Activated CD8-positive, alpha-beta T cell treated with anti-CD3 and anti-CD28 coated beads for 36 hours (primary cell): ENCODE results near the gene MTTP. TPM values are rescaled to one million over a fixed set of nuclear protein-coding genes. Genes with fewer than 3 reads are reported as not detected.

Experiments
- ATAC-seq: fragments of 200-7000 bp; cut with Tn5 transposase; one replicate; pipeline ENCODE4 v1.10.0; 2021; ENCODE audit warnings: mild to moderate bottlenecking, moderate library complexity
- CTCF ChIA-PET: fragments of 350-600 bp; sonication (Branson Sonifier 250); formaldehyde crosslinking; loops from one replicate; lab custom pipeline; 2021; ENCODE audit warnings: antibody characterized with exemption; lab: Charles Lee
- POLR2A ChIA-PET: fragments of 350-600 bp; sonication (Branson Sonifier 250); formaldehyde crosslinking; loops from one replicate; lab custom pipeline; 2021; ENCODE audit warnings: antibody characterized with exemption; lab: Charles Lee
- DNase-seq: peaks from one replicate; pipeline ENCODE4 v3.0.0-alpha.2; 2020
- H3K27ac Mint-ChIP-seq: one replicate; pipeline ENCODE4 v1.8.0; 2021; ENCODE audit warnings: mild to moderate bottlenecking, mixed read lengths
- H3K27me3 Mint-ChIP-seq: one replicate; pipeline ENCODE4 v1.8.0; 2021; ENCODE audit warnings: mixed read lengths
- H3K36me3 Mint-ChIP-seq: one replicate; pipeline ENCODE4 v1.8.0; 2021; ENCODE audit warnings: low read depth, mixed read lengths
- H3K4me1 Mint-ChIP-seq: one replicate; pipeline ENCODE4 v1.8.0; 2021; ENCODE audit warnings: low read depth, mixed read lengths
- H3K4me3 Mint-ChIP-seq: one replicate; pipeline ENCODE4 v1.8.0; 2021; ENCODE audit warnings: mild to moderate bottlenecking, moderate library complexity, mixed read lengths
- H3K9me3 Mint-ChIP-seq: one replicate; pipeline ENCODE4 v1.8.0; 2021; ENCODE audit warnings: mixed read lengths
- intact Hi-C: fragments of 100-400 bp; cut with micrococcal nuclease; formaldehyde crosslinking; loops from one replicate; pipeline ENCODE4 v1.10.0; 2022
- total RNA-seq, 2 experiments: library from RNA; stranded (reverse); gene quantifications; one replicate each; pipeline ENCODE4 v1.2.3, GENCODE V29; 2021
- TF ChIP-seq, protein P1 (sequence below): fragments of 200-600 bp; IDR thresholded peaks from one replicate; pipeline ENCODE4 v1.8.0; 2022; ENCODE audit warnings: antibody characterized with exemption, mild to moderate bottlenecking

MTTP gene
- total RNA-seq, 2 experiments from 2014 or later = 0.45 to 0.59 TPM

DNA sequence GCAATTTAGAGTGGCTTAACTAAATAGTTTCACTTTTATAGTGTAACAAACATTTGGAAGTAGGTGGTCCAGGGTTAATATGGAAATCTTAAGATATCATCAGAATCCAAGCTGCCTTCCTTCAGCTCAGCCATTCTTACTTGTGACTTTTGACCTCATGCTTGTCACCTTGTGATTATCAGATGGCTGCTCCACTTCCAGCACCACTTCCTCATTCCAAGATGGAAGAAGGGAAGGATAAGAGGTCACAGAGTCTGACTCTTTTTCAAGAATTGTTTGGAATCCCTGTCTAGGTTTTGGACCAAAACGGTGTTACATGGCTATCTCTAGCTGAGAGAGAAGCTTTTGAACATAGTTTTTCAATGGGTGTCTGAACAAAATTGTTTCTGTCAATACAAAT, 39.9 kb downstream of the MTTP start:
- TF ChIP-seq, protein P1, sequence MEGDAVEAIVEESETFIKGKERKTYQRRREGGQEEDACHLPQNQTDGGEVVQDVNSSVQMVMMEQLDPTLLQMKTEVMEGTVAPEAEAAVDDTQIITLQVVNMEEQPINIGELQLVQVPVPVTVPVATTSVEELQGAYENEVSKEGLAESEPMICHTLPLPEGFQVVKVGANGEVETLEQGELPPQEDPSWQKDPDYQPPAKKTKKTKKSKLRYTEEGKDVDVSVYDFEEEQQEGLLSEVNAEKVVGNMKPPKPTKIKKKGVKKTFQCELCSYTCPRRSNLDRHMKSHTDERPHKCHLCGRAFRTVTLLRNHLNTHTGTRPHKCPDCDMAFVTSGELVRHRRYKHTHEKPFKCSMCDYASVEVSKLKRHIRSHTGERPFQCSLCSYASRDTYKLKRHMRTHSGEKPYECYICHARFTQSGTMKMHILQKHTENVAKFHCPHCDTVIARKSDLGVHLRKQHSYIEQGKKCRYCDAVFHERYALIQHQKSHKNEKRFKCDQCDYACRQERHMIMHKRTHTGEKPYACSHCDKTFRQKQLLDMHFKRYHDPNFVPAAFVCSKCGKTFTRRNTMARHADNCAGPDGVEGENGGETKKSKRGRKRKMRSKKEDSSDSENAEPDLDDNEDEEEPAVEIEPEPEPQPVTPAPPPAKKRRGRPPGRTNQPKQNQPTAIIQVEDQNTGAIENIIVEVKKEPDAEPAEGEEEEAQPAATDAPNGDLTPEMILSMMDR = no peak
- ATAC-seq (no peak), DNase-seq (no peak)
- ChIA-PET CTCF (interaction anchor here (1.3 kb wide), 1 partner anchor 184 kb away, joined by 3 read pairs; no protein-coding TSS in a partner anchor), POLR2A (interaction anchor here (0.7 kb wide), 1 partner anchor 75 kb away, joined by 3 read pairs; no protein-coding TSS in a partner anchor)
- H3K36me3 Mint-ChIP-seq = no peaks in the 10 kb centered on the region
- no peak overlapping the region for H3K27ac Mint-ChIP-seq
- H3K4me1 Mint-ChIP-seq = no peaks in the 10 kb centered on the region
- intact Hi-C loops = no loop called here
- no peak overlapping the region for H3K4me3 Mint-ChIP-seq
- H3K27me3 Mint-ChIP-seq = peaks cover 12% of the 10 kb centered on the region
- H3K9me3 Mint-ChIP-seq = no peaks in the 10 kb centered on the region

DNA sequence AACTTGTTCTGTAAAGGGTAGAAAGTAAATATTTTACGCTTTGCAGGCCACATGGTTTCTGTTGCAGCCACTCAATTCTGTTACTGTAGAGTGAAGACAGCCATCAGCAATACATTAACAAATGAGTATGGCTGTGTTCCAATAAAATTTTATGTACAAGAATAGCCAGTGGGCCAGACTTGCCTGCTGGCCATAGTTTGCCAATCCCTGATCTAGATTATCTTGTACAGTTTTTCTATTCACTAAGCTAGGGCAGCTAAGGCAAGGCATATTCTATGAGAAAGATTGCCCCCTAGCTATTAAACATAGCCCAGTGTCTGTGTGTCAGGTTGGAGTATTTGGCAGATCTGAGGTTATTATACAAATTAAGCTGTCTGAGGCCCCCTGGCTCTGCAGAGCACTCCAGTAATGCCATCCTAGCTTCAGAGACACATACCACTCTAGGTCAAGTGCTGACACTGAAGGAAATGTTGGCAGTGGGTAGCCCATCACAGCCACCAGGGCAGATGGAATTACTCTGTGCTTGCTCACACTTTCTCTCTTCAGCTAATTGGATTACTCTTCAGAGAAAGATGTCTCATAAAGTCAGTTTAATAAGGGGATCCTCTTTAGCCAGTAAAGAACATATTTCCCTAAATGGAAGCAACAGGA, 40.7 kb downstream of the MTTP start:
- intact Hi-C loops = no loop called here
- no peak overlapping the region for H3K27ac Mint-ChIP-seq
- ChIA-PET CTCF (interaction anchor here (0.9 to 1.3 kb wide), 2 partner anchors 52 to 184 kb away, joined by 3 to 4 read pairs; partner anchors contain the start of gene TRMT10A), POLR2A (interaction anchor here (0.6 kb wide), 1 partner anchor 9 kb away, joined by 4 read pairs; no protein-coding TSS in a partner anchor)
- no peaks in the 10 kb centered on the region for H3K4me1 Mint-ChIP-seq
- no peaks in the 10 kb centered on the region for H3K36me3 Mint-ChIP-seq
- H3K4me3 Mint-ChIP-seq = no peak overlapping the region
- DNase-seq (no peak), ATAC-seq (no peak)
- no peaks in the 10 kb centered on the region for H3K9me3 Mint-ChIP-seq
- TF ChIP-seq, protein P1 = no peak
- H3K27me3 Mint-ChIP-seq = peaks cover 9% of the 10 kb centered on the region

DNA sequence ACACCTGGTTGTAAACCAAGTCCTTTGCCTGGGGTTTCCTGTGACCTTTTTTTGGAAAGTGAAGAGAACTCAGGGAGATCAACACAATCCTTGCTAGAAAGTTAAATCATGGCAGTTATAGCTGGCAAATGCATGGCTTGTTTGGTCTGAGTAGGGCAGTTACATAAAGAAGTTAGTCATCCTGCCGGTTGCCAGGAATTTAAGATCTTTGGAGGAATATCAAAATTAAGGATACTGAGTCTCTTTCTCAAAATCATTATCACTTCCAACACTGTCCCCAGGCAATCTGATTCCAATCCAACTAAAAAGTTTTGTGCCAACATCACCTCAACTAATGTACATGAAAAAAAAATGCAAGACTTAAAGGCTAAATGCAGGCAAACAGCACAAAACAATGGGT, 42.8 kb downstream of the MTTP start:
- DNase-seq = no peak
- TF ChIP-seq, protein P1 = no peak
- intact Hi-C loops = no loop called here
- no peak overlapping the region for H3K4me3 Mint-ChIP-seq
- no peak overlapping the region for H3K27ac Mint-ChIP-seq
- CTCF ChIA-PET = no interaction called here
- POLR2A ChIA-PET = no interaction called here
- ATAC-seq = no peak
- no peaks in the 10 kb centered on the region for H3K36me3 Mint-ChIP-seq
- H3K9me3 Mint-ChIP-seq = no peaks in the 10 kb centered on the region
- H3K27me3 Mint-ChIP-seq = peaks cover 9% of the 10 kb centered on the region
- no peaks in the 10 kb centered on the region for H3K4me1 Mint-ChIP-seq

DNA sequence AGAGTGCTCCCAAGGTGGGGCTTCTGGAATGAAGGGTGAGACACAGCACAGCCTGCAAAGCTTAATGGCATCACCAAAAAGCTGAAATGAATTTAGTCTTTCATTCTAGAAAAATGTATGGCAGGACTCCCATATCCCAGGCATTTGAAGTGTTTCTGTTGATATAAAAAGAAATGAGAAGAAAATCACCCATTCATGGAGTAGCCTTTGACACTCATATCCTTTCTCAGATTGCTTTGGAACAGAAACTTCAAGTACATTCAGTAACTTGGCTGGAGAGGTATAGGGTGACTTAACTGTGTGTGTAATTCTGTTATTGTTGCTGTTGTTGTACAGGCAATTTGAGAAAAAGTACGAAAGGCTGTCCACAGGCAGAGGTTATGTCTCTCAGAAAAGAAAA, 47.7 kb downstream of the MTTP start:
- ChIA-PET POLR2A (no interaction called here), CTCF (no interaction called here)
- Mint-ChIP-seq H3K9me3 (no peaks in the 10 kb centered on the region), H3K4me1 (peaks cover 3% of the 10 kb centered on the region), H3K36me3 (no peaks in the 10 kb centered on the region), H3K27me3 (peaks cover 7% of the 10 kb centered on the region), H3K27ac (no peak overlapping the region), H3K4me3 (no peak overlapping the region)
- TF ChIP-seq, protein P1 = no peak
- no peak for ATAC-seq
- intact Hi-C loops = no loop called here
- no peak for DNase-seq

DNA sequence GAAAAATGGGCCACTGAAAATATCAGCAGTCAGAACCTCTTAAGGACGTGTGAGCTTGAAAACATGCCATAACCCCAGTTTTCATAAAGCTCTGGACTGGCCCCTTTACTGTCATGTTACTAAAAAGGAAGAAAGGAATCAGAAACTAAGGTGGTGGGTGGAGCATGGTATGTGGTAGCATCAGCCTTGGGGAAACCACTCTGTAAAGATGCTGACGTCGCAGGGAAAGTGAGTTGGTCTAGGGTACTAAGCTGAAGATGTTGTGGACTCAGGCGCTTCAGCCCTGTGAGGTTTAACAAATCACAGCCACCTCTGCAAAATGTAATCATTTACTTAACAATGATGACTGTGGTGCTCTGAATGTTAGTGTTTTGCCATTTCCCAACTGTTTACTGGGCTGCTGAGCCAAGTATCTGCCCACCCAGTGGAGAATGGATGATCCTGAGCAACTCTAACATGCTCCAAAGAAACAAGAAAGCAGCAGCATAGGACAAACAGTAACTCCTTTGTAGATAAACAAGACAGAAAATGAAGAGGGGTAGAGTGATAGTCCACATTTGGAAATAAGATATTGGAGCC, 49.6 kb downstream of the MTTP start:
- intact Hi-C loops = no loop called here
- H3K4me1 Mint-ChIP-seq = peaks cover 3% of the 10 kb centered on the region
- H3K4me3 Mint-ChIP-seq = no peak overlapping the region
- peak; percentile 72 for ATAC-seq
- POLR2A ChIA-PET = interaction anchor here (0.8 kb wide), 1 partner anchor 9 kb away, joined by 4 read pairs; no protein-coding TSS in a partner anchor
- CTCF ChIA-PET = no interaction called here
- no peaks in the 10 kb centered on the region for H3K36me3 Mint-ChIP-seq
- H3K9me3 Mint-ChIP-seq = no peaks in the 10 kb centered on the region
- H3K27ac Mint-ChIP-seq = no peak overlapping the region
- H3K27me3 Mint-ChIP-seq = peaks cover 7% of the 10 kb centered on the region
- DNase-seq = peak; percentile 13
- TF ChIP-seq, protein P1 = no peak
